ENCODE results near the gene PTPN23.
"Not testable (repeated sequence)": the region's sequence is repeated elsewhere in the genome, so short reads cannot be mapped to it uniquely, and the experiment has no call there.

- not testable (repeated sequence) for TF ChIP-seq CTCF, POLR2A (IDR thresholded peaks at IDR 0.05)
These were observed 20.7 kb upstream of the PTPN23 start for GRCh38 chr3:47360110-47360517.
